Activated naive CD8-positive, alpha-beta T cell treated with anti-CD3 and anti-CD28 coated beads, Interleukin-2, amount 50 U/mL, for 16 hours (primary cell): Measurements from ENCODE around the gene USP40.

ENCODE experiments used
- DNase-seq: peaks from one replicate; pipeline ENCODE4 v3.0.0-alpha.2; 2020; ENCODE audit warnings: low read depth, low spot score

USP40 gene

DNA sequence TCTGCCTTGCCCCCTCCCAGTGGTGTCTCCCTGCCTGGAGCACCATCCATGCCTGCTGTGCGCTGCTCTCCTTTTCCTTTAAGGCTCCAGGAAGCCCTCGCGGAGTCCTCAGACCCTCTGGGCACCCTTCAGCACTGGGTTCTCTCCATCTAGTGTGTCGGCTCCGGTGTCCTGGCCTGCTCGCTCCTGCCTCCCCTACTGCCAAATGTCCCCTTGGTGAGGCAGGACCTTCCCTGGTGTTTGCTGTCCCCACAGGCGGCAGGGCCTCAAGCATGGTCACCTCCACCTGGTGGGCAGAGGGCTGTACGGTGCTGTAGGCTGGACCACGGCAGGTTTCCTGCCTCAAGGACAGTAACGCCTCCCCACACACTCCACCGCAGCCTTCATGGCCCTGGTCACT, 122.1 kb downstream of the USP40 start:
- DNase-seq = no peak

DNA sequence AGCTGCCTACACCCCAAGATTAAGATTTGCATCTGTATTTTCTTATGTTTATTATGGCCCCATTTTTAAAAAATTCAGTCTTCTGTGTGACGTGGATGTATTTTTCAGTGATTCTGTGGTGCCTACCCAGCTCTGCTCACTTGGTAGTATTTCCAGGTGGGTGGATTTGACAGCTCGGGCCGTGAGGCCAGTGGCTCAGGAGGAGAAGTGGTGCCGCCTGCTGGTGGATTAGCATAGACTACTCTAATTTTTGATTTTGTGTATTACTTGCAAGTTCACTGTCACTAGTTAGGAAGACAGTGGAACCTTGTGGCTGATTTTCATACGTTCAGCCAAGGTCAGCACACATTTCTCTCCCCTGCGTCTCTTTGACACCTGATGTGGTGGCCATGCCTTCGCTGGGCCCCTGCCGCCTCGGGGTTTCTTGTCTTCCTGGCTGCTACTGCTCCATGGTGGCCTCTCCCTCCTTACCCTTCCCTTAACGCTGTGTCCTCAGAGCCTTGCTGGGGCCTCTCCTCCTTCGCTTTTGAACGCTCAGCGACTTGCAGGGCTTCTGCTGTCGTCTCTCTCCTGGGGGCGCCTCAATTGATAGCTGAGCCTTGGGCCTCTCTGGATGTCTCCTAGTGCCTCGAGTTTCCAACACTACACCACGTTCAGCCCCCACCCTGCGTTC, 122.9 kb downstream of the USP40 start:
- peak; percentile 73 for DNase-seq

DNA sequence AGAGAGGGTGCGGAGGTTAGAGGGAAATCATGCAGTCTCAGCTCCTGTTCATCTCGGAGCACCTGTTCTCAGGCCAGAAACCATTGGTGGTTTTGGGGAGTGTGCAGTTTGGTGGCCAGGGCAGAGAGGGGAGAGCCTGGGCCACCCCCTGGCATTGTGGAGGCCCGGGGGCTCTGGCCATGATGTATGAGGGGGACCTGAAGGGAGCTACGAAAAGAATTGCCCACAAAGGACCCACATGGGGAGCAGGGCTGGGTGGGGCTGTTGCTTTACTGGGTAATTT, 124.6 kb downstream of the USP40 start:
- DNase-seq = no peak

DNA sequence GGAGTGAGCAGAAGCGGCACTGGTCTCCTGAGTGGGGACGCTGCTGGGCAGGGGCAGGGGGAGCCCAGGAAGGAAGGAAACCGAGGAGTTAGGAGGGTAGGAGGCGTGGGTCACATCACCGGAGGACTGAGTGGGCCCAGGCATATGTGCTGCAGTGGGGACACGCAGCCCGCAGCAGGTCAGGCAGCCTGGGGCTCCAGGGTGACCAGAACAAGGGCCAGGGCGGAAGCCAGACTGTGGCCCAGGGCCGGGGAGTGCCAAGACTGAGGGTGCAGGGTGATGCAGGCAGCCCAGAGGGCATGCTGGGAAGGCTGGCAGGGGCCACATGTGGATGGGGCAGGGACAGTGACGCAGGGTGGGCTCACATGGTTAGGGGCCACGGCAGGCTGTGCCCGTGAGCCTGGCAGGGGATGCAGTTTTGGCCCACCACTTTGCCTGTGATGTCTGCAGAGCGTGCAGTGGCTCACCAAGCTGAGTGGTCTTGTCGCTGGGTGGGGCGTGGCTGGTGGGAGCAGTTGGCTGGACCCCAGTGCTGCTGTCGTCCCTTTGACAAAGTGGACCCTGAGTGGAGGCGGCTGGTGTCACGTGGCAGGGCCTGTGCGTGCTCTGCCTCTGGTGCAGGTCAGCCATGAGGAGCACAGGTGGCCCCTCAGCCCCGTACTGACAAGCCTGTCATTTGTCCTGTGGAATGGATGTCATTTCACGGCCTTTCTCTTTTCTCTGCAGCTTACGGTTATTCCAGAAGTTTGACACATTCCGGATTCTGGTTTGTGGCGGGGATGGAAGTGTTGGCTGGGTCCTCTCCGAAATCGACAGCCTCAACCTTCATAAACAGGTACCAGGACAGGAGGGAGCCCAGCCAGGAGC, 125.2 kb downstream of the USP40 start:
- no peak for DNase-seq

DNA sequence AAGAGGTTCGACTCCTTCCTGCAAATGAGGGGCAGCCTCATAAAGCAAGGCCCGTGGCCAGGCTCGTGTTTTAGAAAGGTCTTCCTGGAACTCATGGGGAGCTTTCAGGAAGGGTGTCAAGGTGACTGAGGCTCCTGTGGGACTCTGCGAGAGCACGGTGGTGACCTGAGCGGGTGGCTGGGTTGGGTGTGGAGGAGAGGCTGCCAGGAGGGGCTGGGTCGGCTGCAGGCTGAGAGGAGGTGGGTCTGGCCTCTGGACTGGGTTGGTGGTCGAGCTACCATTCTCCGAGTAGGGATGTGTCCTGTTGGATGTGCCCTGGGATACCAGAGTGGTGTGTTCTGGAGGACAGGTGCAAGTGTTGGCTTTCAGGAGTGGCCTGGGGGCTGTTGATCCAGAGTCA, 125.9 kb downstream of the USP40 start:
- no peak for DNase-seq

DNA sequence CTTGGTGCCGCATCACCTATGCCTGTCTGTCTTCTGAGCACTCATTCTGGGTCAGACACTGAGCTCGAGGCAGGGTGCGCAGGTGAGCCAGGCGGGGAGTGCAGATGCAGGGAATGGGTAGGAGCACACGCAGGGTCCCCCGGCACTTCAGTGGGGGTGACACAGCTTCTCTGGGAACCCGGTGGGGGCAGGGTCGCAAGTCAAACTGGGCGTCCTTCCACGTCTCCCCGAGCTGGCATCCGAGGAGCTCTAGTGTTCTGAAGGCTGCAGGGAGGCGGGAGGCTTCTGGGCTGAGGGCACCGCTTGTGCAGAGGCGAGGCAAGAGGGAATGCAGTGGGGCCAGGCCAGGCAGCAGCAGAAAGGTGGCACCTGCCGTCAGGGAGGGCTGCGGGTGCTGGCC, 126.3 kb downstream of the USP40 start:
- DNase-seq = no peak

DNA sequence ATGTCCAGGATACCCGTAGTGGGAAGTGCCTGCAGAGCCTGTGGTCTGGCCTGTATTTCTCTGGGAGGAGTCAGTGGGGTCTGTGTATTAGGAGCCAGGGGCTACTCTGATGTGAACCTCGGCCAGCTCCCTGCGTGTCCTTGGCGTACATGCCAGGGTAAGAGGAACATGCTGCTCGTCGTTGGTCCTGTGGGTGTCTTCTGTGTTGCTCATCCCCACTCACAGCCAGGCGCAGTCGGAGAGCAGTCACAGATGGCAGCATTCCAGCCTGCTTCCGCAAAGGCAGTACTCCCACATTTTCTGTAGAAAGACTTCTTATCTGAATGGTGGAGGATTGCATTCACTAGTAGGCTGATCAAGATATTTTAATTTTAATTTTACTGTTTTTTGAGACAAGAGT, 127.4 kb downstream of the USP40 start:
- no peak for DNase-seq

DNA sequence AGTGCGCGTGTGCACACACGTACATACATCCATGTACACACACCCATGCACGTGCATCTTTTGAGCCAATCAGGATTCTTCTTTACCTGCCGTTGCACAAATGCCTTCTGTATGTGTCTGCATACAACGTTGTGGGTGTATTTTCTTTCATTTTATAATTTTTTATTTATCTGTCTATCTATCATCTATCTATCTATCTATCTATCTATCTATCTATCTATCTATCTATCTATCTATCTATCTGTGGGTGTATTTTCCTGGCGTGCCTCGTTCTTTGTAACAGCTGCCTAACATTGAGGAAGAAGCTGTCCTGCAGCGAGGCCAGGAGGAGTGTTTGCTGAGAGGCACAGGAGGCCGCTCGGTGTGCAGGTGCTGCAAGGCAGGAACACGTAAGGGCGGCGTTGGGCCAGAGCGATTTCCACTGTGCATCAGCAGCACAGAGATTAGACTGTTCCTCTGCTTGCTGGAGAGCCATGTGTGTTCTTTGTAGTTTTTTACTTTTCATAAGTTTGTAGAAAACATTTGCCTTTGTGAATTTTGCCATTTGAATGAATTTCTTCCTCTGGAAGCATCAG, 127.9 kb downstream of the USP40 start:
- no peak for DNase-seq

DNA sequence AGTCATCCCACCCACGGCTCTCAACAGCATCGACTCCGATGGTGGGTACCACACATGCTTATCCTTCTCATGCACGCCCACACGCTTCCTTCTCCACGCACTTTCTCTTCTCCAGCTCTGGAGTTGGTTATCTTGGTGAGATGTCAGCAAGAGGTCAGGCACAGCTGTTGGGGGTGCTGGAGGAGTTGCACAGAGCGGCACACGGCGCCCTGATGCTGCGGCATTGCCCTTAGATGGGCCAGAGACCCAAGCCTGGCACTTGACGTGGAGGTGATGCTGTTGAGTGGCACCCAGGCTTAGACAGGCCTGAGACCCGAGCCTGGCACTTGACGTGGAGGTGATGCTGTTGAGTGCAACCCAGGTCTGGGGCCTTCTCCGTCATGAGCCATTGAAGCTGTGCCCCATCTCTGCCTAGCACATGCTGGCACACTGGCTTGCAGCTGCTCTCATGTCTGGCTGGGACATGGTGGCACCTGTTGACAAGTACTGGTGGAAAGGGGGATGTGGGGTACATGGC, 129.1 kb downstream of the USP40 start:
- no peak for DNase-seq

DNA sequence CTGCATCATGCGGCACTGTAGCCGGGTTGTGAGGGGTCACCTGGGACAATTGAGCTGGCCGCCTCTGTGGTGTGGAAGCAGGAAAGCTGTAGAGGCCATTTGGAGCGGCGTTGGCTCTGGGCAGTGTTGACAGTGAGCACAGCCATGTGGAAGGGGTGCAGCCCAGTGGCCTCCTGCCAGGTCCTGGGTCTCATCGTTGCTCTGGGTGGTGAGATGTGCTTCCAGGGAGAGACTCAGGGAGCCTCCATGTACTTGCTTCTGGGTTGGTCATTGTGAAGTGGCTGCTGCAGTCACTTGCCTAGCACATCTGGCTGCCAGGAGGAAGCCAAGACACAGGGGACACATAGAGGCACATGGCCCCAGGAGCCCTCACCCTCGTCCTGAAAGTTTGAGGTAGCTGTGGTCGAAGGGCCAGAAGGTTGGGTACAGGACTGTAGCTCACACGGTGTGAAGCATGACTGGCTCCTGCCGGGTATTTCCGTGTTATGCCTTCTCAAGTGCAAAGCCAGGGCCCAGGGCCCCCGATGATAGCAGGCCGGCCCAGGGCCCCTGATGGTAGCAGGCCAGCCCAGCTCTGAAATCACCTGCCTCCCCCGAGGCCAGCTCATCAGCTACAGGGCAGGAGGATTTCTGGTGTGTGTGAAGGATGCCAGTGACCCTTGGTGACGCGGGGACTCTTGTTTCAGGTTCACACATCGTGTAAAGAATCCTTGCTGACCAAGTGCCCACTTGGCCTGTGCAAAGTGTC, 129.7 kb downstream of the USP40 start:
- no peak for DNase-seq

DNA sequence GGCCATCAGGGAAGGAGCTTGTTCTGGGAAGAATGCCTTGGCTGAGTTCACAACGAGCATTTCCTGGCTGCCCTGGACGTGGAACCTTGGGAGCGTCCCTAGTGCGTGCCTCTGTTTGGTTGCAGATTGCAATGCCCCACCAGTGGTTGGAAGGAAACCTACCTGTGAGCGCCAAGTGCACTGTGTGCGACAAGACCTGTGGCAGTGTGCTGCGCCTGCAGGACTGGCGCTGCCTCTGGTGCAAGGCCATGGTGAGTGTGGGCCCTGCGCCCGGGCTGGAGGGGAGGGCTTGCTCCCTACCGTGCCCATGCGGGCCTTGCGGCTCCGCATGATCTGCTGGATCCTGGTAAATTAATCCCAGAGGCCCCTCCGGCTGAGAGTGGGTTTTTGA, 130.4 kb downstream of the USP40 start:
- no peak for DNase-seq

DNA sequence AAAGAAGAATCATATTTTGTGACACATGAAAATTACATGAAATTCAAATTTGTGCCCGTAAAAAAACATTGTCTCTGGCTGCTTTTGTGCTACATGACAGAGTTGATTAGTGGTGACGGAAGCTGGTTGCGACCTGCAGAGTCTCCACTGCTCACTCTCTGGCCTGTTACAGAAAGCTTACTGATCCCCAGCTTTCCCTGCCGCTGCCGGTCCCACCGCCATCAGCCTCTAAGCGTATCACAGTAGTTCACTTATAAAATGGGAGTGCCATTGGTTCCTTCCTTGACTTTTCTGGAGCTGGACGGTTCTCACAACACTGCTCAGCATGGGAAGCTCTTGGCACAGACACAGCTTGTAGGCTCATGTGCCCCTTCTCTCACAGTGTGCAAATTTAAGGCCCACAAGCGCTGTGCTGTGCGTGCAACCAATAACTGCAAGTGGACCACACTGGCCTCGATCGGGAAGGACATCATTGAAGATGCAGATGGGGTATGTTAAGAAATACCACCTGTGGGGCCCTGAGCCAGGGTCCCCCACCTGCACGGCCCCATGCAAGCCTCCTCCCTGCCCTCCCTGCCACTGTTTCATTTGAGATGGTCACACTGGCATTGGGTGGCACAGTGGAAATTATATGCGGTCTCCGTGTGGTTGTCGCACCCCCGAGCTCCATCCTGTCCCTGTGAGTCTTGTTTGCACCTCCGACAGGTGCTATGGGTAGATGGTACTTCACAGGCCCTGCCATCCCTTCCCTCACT, 131.0 kb downstream of the USP40 start:
- no peak for DNase-seq

DNA sequence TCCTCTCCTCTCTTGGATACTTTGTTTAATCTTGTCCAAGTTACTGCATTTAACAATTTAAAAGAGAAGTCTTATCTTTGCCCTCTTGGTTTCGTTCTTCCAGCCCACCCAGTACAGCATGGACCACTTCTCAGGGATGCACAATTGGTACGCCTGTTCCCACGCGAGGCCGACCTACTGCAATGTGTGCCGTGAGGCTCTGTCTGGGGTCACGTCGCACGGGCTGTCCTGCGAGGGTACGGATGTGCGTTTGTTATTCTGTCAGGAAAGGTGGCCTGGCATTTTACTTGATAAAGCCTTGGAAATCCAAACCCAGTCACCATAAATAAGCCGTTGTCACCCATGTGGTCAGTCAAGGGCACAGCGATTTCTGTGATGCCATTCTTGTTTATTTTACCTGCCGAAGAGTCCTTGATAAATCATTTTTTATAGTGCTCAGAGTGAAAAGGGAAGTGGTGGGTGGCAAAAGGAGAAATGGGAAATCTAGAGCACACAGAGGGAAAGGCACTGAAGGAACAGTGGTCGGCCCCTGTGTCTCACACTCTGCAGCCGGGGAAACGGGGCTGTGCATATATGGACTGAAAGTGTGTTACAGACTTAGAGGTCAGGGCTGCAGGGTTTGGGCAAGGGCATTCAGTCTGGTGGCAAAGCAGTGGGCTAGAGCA, 131.8 kb downstream of the USP40 start:
- DNase-seq = no peak

DNA sequence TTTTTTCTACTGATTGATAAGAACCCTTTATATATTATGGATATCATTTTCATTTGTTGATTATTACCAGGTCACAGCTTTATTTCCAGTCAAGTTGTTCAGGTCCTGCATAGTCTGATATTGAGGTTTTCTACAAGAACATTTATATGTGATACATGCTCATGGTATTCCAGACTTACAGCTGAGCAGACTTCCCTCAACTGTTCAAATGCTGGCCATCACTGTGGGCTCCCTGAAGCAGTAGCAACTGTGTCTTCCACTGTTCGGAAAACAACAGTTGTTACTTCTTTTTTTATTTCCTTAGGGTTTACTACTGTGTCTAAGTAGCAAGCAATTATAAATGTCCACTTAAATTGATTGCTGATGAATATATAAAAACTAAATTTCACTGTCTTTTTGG, 132.8 kb downstream of the USP40 start:
- no peak for DNase-seq

DNA sequence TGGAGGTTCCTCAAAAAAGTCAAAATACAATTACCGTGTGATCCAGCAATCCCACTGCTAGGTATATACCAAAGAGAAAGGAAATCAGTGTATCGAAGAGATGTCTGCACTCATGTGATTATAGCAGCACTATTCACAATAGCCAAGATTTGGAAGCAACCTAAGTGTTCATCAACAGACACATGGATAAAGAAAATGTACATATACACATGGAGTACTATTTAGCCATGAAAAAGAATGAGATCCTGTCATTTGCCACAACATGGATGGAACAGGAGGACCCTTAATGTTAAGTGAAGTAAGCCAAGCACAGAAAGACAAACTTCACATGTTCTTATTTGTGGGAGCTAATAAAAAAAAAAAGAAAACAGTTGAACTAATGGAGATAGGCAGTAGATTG, 133.6 kb downstream of the USP40 start:
- no peak for DNase-seq

DNA sequence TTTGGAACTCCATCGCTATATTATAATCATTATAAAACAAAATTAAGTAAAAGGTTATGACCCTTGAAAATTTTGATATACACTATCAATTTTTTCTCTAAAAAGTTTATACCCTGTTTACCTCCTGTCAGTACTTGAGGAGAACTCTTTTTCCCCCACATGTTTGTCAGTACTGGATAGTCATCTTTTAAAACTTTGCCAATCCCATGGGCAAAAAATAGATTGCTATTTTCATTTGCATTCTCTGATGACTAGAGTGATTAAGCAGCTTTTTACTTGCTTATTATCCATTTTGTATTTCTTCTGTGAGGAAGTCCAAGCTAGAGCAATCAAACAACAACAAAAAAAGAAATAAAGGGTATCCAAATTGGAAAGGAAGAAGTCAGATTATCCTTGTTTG, 135.9 kb downstream of the USP40 start:
- no peak for DNase-seq

DNA sequence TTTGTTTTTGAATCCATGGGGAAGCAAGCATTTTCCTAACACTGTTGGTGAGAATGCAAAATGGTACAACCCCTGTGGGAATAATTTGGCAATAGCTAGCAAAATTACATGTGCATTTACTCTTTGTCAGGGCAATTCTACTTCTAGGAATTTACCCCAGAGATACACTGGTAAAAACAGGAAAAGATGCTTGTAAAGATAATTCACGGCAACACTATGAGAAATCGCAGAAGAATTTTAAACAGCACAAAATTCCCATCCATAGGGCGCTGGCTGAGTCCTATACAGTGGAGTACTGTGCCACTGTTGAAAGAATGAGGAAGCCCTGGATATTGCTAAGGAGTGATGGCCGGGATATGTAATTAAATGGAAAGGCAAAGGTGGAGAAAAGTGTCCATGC, 136.5 kb downstream of the USP40 start:
- no peak for DNase-seq

DNA sequence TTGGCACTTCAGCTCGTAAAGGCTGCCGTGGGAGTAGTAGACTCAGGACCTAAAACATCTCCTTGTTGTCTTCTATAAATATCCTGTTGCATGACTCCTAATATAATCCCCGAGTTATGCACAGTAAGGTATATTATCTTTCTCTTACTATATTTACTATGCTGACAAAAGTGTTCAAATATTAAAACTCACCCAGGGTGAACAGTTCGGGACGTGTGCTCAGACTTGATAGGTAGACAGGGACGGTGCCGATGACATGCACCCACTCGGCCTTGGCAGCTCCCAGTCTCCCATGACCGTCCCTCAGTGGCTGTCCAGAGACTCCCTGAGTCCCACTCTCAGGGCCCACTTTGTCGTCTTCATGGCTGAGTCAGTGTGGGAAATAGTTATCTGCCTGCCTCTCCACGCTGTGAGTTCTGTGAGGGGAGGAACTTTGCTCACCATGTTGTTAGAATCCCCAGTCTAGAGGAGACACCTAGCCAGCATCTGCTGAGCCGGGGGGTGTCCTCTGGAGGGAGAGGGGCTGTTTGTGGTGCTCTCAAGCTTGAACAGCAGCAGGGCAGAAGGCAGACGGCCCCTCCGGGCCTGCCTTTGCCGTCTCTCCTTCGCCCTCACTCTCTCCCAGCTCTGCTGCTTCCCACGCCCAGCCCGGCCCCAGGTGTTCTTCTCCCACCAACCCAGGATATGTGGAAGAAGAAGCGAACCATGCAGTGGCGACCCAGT, 137.2 kb downstream of the USP40 start:
- no peak for DNase-seq

DNA sequence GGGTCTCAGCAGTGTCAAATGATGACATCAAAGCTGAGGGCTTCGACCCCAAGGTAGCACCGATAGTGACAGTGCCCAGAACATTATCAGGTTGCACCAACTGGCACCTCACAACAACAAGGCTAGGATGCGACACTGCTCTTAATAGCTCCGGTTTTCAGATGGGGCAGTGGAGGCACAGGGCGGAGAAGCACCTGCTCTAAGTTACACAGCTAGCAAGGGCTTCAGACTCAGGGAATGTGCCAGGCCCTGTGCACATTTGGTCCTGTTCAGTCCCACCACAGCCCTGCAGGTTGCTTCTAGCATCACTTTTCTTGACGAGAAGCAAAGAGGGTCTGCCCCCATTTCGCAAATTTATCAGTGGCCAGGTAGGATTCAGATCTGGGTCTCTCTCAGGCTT, 138.1 kb downstream of the USP40 start:
- DNase-seq = no peak

DNA sequence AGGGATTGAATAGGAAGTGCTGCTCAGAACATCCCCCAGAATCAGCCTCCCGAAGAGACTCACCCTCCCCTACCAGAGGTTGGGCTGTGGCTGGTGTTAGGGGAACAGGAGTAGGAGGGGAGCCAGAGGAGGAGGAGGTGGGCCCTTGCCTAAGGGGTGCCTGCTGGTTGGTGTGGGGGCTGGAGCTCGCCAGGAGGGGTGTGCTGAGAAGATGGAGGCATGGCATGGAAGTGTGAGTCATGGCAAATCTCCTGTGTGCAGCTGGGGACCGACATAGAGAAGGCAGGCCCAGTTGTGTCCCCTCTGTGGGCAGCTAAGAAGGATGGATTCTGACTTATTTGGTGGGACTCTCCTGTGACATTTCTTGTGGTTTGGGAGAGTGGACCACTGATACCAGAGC, 138.6 kb downstream of the USP40 start:
- no peak for DNase-seq
